HS-27A (cell line): ENCODE measurements around the gene MLXIP.

ENCODE experiments used
- DNase-seq: peaks from one replicate; pipeline ENCODE4 v3.0.0-alpha.2; 2012; ENCODE audit warnings: low read depth, missing footprints

The MLXIP gene

GRCh38 chr12:122126342-122126635 lies 47.7 kb downstream of the MLXIP start:
- no peak for DNase-seq

DNA sequence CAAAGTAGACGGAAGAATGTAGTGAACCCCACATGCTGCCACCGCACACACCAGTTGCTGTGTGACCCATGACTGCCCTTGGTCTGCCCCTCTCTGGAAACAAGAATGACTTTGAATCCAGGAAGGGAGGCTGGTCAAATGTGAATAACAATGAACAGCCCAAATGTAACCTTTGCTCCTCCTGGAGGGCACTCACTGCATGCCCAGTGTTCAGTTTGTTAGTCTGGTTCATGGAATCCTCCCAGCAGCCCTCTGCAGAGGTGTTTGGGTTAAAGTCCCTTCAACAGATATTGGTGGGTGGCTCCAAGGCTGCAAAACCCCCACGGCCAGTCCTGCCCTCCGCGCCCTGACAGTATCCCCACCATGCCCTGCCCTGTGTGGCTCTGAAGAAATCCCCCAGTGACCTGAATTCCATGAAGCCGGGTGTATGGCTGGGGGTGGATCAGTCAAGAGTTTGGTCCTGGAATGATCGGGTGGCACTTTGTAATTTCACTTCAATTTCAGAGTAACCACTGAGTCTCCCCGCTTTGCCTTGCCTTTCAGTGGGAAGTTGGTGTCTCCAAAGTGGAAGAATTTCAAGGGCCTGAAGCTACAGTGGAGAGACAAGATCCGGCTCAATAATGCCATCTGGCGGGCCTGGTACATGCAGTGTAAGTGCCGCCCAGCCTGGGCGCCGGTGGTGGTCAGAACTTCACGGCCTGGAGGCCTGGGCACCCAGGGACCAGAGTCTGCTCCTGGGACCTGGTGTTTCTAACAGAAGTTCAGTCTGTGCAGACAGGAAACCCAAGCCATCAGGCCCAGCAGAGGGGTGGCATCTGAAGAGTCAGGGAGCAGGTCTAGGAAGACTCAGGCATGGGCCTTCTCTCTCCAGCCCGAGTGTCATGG lies 48.4 kb downstream of the MLXIP start:
- DNase-seq, result no peak

GRCh38 chr12:122127839-122128238 lies 49.3 kb downstream of the MLXIP start:
- DNase-seq, result no peak

- no peak for DNase-seq
Observed at GRCh38 chr12:122128481-122128880, 49.9 kb downstream of the MLXIP start.

GRCh38 chr12:122129131-122129530 lies 50.6 kb downstream of the MLXIP start:
- no peak for DNase-seq

DNA sequence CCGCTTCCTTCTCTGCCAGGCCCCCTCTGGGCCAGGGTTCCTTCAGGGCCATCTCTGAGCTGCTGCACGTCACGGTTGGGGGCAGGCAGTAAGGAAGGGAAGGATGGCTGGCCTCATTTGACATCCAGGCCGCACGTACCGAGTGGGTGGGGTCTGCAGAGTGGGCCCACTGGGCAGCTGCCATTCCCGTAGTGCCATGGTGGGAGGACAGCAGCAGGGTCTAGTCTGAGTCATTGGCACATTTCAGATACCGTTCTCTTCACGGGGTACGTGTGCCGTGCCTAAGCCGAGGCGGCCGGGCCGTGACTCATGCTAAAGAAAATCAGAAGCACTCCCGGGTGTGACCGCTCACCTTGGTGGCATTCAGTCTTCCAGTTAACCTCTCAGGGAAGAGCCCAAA lies 51.6 kb downstream of the MLXIP start:
- peak; percentile 64 for DNase-seq

GRCh38 chr12:122133192-122133950 lies 54.8 kb downstream of the MLXIP start:
- no peak for DNase-seq

DNA sequence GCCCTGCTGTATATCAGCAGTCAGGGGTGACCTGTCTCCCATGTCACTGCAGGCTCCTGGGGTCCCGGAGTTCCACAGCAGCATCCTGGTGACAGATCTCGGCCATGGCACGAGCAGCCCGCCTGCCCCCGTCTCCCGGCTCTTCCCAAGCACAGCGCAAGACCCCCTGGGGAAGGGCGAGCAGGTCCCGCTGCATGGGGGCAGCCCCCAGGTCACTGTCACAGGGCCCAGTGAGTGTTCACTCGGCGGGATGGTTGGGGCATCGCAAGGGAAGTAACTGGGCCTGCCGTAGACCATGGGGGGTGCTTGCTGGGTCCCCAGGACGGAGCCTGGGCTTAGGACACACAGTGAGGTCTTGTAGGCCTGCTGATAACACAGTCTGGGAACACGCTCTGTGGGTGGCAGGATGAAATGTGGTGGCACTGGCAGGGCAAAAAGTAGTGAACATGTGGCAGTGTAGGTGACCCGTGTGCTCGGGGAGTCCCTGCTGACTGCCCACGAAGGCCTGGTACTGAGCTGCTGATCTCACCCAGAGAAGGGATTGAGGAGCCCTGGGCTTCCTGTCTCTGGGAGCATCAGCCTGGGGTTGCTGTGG lies 57.0 kb downstream of the MLXIP start:
- DNase-seq, result no peak

- no peak for DNase-seq
Observed at GRCh38 chr12:122137229-122137628, 58.7 kb downstream of the MLXIP start.

DNA sequence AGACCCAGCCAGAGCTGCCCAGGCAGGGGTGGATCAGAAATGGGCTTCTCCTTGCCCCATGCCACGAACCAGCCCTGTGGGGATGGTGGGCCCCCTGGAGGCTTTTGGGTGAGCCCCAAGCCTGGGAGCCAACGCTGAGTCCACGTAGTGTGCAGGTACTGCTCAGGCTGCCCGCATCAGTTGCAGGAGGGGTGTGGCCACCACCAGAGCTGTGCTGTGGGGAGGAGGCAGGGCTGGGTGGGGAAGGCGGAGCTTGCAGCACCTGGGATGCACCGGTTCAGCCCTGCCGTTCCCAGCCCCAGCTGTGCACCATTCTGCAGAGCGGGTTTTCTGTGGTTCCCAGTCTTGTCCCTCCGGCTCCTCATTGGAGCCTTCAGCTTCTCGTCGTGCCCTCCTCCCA lies 59.1 kb downstream of the MLXIP start:
- no peak for DNase-seq

- DNase-seq, result no peak
Observed at GRCh38 chr12:122138181-122138580, 59.6 kb downstream of the MLXIP start.

DNA sequence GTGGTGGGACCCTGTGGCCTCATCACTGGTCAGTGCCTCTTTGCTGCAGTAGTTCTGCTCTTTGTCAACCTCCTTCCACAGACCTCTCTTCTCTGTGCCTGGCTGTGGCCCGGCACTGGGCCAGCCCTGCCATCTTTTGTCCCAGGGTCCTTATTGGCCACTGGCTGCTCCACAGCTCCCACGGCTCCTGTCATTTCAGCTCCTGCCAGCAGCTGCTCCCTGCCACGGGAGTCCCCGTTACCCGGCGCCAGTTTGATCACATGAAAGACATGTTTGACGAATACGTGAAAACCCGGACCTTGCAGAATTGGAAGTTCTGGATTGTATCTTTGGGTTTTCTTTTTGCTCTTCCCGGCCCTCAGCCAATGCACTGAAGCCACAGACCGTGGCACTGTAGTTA lies 60.1 kb downstream of the MLXIP start:
- no peak for DNase-seq

DNA sequence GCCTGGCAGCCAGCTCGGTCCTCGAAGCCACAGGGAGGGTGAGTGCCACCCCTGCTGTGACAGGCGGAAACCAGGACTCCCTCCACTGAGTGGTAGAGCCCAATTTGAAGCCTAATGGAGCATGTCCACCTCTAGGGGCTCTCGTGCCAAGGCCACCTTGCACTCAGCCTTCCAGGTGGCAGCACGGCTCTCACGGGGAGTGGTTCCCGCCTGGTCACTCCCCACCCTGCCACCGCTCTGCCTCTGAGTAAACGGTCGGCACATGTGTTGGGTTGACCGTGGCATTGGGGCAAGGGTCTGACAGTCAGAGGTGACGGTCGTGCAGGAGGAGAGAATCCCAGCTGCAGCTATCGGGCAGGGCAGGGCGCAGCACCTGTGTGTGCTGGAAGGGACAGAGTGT lies 60.7 kb downstream of the MLXIP start:
- DNase-seq, result no peak

DNA sequence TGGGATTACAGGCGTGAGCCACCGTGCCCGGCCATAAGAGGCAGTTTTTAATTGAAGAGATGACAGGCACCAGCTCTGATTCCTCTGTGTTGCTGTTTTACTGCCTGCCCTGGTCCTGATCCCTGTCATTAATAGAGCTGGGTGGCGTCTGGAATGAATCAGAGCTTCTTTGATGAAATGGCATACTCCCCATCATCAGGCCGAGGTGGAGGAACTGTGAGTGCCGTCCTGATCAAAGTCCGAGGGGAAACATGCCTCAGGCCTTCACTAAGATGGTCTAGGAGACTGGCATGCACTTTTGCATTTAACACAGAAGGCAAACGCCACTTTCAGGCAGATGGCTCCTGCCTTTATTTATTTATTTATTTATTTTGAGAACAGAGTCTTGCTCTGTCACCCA lies 61.4 kb downstream of the MLXIP start:
- no peak for DNase-seq

DNA sequence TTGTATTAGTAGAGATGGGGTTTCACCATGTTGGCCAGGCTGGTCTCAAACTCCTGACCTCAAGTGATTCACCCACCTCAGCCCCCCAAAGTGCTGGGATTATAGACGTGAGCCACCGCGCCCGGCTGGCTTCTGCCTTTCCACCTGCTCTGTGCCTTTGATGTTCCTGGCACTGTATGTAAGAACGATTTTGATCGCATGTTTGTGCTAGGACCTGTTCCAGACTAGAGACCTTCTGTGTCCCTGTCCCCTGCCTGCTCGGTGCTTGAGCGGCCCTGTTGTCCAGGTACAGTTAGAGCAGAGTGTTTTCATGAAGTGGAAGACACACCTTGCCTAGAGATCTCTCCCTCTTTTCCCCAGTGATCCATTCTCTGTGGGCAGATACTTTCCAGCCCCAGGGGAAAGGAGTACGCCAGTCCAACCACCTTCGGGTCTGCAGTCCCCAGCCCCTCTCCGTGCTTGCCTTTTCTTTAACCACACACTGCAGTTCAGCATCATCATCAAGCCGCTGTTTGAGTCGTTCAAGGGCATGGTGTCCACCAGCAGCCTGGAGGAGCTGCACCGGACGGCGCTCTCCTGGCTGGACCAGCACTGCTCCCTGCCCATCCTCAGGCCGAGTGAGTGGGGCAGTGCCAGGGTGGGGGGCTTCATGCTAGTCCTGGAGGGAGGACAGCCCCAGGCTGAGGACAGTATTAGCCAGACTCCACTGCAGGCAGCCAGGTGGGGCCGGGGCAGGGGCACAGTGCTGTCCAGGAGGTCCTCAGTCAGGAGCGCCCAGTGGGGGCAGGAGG lies 62.1 kb downstream of the MLXIP start:
- no peak for DNase-seq

DNA sequence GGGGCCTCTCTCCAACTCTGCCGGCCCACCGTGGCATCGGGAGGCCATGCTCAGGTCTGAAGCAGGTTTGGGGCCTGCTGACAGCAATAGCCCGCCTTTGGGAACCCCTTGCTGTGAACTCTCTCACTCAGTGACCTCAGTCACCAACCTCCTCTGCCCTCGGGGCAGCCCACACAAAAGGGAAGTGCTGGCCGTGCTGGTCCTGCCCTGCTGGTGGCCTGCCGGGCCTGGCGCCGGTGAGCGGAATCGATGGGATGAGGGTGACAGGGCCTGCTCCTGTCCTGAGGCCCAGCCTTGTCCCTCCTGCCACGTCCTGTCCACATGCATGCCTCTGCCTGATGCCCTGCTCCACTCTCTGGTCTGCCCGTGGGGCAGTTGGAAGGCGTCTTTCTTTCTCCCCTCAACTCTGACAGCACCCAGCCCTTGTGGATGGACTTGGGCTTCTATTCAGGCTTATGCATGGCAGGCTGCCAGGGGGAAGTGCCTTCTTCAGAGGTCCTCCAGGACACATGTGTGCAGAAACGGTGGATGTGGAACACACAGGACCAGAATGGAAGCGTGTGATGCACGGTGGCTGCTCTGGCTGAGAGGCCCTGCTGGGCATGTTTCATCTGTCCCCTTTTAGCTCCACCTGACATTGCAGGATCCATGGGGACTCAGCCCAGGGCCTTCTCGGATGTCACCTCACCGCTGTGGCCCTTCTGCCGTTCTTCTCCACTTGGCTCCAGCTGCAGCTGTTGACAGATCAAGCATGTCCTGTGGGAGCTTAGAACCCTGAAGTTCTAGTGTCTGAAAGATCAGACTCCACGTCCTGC lies 63.6 kb downstream of the MLXIP start:
- no peak for DNase-seq

- no peak for DNase-seq
Observed at GRCh38 chr12:122142857-122143256, 64.3 kb downstream of the MLXIP start.

GRCh38 chr12:122144885-122145284 lies 66.3 kb downstream of the MLXIP start:
- DNase-seq, result no peak

DNA sequence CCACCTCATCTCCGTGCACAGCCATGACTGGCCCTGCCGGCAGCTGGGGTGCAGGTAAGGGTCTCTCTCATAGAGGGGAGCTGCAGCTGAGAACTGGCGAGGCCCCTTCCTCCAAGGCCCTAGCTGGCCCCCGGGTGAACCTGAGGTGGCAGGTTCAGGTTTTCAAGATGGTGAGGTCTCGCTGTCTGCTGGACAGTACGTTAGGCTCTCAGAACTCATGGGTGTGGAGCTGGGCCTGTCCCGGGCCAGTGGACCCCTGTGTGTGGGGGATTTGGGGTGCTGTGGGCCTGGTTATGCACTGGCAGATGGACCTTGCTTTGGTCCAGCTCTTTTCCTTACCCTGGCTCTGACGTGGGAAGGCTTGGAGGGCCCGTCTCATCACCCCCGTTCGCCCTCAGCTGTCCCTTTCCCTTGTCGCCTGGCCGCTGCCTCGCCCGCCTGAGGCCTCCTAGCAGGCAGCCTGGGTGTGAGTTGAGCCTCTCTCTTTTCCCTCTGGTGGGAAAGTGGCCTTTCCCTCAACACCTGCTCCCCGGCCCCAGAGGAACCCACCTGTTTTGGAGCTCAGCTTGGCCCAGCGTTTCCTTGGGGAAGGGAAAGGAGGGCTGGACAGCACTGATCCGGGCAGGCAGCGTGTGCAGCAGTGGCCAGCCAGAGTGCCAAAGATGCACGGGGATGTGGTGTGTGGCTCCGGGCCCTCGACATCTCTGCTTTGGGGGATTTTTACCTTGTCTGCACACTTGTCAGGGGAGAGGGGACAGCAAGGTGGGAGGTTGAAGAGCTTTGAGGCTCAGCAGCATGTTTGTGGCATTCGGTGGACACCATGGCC lies 67.2 kb downstream of the MLXIP start:
- DNase-seq, result no peak

DNA sequence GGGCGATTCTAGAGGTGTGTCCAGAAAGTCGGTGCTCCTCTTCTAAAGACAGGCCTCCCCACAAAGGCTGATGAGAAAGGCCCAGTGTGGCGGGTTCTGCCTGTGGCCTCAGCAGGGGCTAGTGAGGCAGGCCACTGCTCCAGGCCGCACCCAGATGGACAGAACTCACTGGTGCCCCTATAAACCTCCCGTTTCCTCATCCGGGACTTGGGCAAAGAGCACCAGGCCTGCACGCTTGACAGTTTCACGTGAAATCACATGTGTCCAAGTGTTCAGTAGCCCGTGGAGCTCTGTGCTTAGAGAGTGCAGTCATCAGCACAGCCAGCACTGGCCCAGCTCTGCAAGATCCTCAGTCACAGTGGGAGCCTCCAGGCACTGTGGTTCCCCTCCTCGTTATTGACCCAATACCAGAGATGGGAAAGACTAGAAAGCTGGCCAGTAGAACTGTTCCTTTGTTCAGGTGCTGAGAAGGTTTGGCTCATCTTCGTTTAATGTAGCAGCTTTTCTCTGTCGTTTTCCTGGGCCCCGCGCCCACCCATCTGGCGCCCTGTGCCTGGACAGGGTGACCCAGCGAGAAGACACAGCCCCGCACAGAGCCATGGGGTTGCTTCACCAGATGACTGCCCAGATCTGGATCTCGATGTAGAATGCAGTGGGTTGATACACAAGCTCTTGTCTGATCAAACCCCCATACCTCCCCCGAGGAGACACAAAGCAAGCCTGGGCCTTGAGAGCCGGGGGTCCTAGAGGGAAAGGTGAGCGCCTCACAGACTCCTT lies 69.1 kb downstream of the MLXIP start:
- DNase-seq, result no peak
